Endothelial cell (in vitro differentiated cells): ENCODE results near the gene RGL2. TPM values are rescaled to one million over a fixed set of nuclear protein-coding genes. Genes with fewer than 3 reads are reported as not detected.
"Not testable (repeated sequence)": the region's sequence is repeated elsewhere in the genome, so short reads cannot be mapped to it uniquely, and the experiment has no call there.

Experiments used
- DNase-seq: peaks from one replicate; pipeline ENCODE4 v3.0.0; 2021; ENCODE audit warnings: low spot score
- H3K27ac Mint-ChIP-seq: one replicate; pipeline ENCODE4 v1.8.0; 2021; ENCODE audit warnings: mixed read lengths, inconsistent platforms; ENCODE audit not compliant: unreplicated experiment
- H3K27me3 Mint-ChIP-seq: one replicate; pipeline ENCODE4 v1.8.0; 2021; ENCODE audit warnings: mild to moderate bottlenecking, moderate library complexity, mixed read lengths, inconsistent platforms; ENCODE audit not compliant: unreplicated experiment
- H3K36me3 Mint-ChIP-seq: one replicate; pipeline ENCODE4 v1.8.0; 2021; ENCODE audit warnings: mild to moderate bottlenecking, low read depth, mixed read lengths, inconsistent platforms; ENCODE audit not compliant: unreplicated experiment
- H3K4me1 Mint-ChIP-seq: one replicate; pipeline ENCODE4 v1.8.0; 2021; ENCODE audit warnings: mild to moderate bottlenecking, mixed read lengths, inconsistent platforms; ENCODE audit not compliant: unreplicated experiment
- H3K4me3 Mint-ChIP-seq: one replicate; pipeline ENCODE4 v1.8.0; 2021; ENCODE audit warnings: mild to moderate bottlenecking, mixed read lengths, inconsistent platforms; ENCODE audit not compliant: unreplicated experiment
- H3K9me3 Mint-ChIP-seq: one replicate; pipeline ENCODE4 v1.8.0; 2021; ENCODE audit warnings: mixed read lengths, inconsistent platforms; ENCODE audit not compliant: unreplicated experiment
- CTCF ChIP-seq: fragments of 200-600 bp; sonication (generic); IDR thresholded peaks from one replicate; pipeline ENCODE4 v1.5.0; 2021; ENCODE audit warnings: antibody characterized with exemption; ENCODE audit not compliant: unreplicated experiment
- total RNA-seq: library from RNA; stranded (reverse); fragmentation: NEBNext Ultra II Directional; extraction: Animal tissue kit (Norgen Biotek cat#: 25700); gene quantifications from one replicate; pipeline ENCODE4 v1.2.1, GENCODE V29; 2021; ENCODE audit not compliant: unreplicated experiment

Gene RGL2
- total RNA-seq, 1 donor from 2014 or later: 167 TPM

- Mint-ChIP-seq H3K27ac (peak overlapping the region; percentile 24), H3K4me1 (no peaks in the 10 kb centered on the region), H3K4me3 (peak overlapping the region; percentile 56), H3K27me3 (no peaks in the 10 kb centered on the region), H3K9me3 (no peaks in the 10 kb centered on the region), H3K36me3 (peaks cover 48% of the 10 kb centered on the region)
- TF ChIP-seq CTCF: no peak
- DNase-seq: no peak
Observed at GRCh38 chr6:33264015-33264414, 34.7 kb downstream of the RGL2 start.

- H3K4me3 Mint-ChIP-seq, H3K9me3 Mint-ChIP-seq, H3K4me1 Mint-ChIP-seq, DNase-seq, H3K27ac Mint-ChIP-seq, H3K27me3 Mint-ChIP-seq: not testable (repeated sequence)
- H3K36me3 Mint-ChIP-seq: peaks cover 37% of the 10 kb centered on the region
Observed at GRCh38 chr6:33262490-33262889, 36.3 kb downstream of the RGL2 start.

- Mint-ChIP-seq H3K4me3 (no peak overlapping the region), H3K27me3 (no peaks in the 10 kb centered on the region), H3K27ac (no peak overlapping the region), H3K4me1 (no peaks in the 10 kb centered on the region), H3K9me3 (no peaks in the 10 kb centered on the region), H3K36me3 (peaks cover 20% of the 10 kb centered on the region)
- DNase-seq: no peak
- no peak for TF ChIP-seq CTCF
Observed at GRCh38 chr6:33259032-33259431, 39.7 kb downstream of the RGL2 start.

GRCh38 chr6:33254591-33254990 is 44.2 kb downstream of the RGL2 start:
- no peak overlapping the region for H3K4me3 Mint-ChIP-seq
- H3K9me3 Mint-ChIP-seq: no peaks in the 10 kb centered on the region

GRCh38 chr6:33252759-33253158 is 46.0 kb downstream of the RGL2 start:
- DNase-seq: no peak
- no peaks in the 10 kb centered on the region for H3K9me3 Mint-ChIP-seq
- H3K4me3 Mint-ChIP-seq: no peak overlapping the region
- H3K36me3 Mint-ChIP-seq: peaks cover 13% of the 10 kb centered on the region
- TF ChIP-seq CTCF: no peak
- H3K4me1 Mint-ChIP-seq: peaks cover 24% of the 10 kb centered on the region
- H3K27me3 Mint-ChIP-seq: peaks cover 4% of the 10 kb centered on the region
- H3K27ac Mint-ChIP-seq: no peak overlapping the region

More at GRCh38 chr6:33254591-33254990, 44.2 kb downstream of the RGL2 start:
- Mint-ChIP-seq H3K4me1 (peaks cover 16% of the 10 kb centered on the region), H3K36me3 (peaks cover 13% of the 10 kb centered on the region), H3K27ac (no peak overlapping the region), H3K27me3 (no peaks in the 10 kb centered on the region)
- no peak for DNase-seq
- no peak for TF ChIP-seq CTCF
